Smooth muscle cell of the umbilical artery (primary cell): ENCODE results near the gene PGM1. TPM values are rescaled to one million over a fixed set of nuclear protein-coding genes. Genes with fewer than 3 reads are reported as not detected.

Source experiments
- total RNA-seq: library from RNA; depleted of rRNA; stranded (reverse); fragments of >200 nt; gene quantifications from 2 replicates; pipeline ENCODE4 v1.2.3, GENCODE V29; 2014

Gene PGM1
- 103 and 167 TPM in 2 replicates for total RNA-seq

DNA sequence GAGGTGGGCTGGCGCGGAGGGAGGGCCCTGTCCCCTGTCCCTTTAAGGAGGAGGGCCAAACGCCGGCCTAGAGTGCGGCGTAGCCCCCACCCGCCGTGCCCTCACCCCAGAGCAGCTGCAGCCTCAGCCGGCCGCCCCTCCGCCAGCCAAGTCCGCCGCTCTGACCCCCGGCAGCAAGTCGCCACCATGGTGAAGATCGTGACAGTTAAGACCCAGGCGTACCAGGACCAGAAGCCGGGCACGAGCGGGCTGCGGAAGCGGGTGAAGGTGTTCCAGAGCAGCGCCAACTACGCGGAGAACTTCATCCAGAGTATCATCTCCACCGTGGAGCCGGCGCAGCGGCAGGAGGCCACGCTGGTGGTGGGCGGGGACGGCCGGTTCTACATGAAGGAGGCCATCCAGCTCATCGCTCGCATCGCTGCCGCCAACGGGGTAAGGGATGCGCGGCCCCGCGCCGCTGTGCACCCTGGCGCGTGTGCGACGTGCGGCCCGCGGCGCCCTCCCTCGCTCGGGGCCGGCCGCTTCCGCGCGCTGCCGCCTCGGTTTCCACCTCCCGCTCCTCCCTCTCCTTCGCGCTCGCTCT lies at the start of gene PGM1:
TSS of gene PGM1 (plus strand) at position 109 of the 583 bp plus-strand sequence. CDS start at position 187, 78 bp downstream.

Other genes with a start within 250 kb of the PGM1 start
- 11.9 and 12.5 TPM in 2 replicates for gene ALG6, start 225.8 kb upstream of the PGM1 start, total RNA-seq
- 7.4 and 22.8 TPM in 2 replicates for gene ITGB3BP, start 70.2 kb upstream of the PGM1 start, total RNA-seq
- 6.1 and 8.6 TPM in 2 replicates for gene EFCAB7, start 69.9 kb upstream of the PGM1 start, total RNA-seq
- 3.6 and 9.1 TPM in 2 replicates for gene ROR1, start 180.6 kb downstream of the PGM1 start, total RNA-seq